GM21390 (cell line): ENCODE data around the gene ABR.
"Not testable (repeated sequence)": the region's sequence is repeated elsewhere in the genome, so short reads cannot be mapped to it uniquely, and the experiment has no call there.

Source experiments
- ATAC-seq: cut with Tn5 transposase; IDR thresholded peaks from one replicate; pipeline ENCODE4 v1.9.1; 2021; ENCODE audit not compliant: unreplicated experiment

Gene ABR

DNA sequence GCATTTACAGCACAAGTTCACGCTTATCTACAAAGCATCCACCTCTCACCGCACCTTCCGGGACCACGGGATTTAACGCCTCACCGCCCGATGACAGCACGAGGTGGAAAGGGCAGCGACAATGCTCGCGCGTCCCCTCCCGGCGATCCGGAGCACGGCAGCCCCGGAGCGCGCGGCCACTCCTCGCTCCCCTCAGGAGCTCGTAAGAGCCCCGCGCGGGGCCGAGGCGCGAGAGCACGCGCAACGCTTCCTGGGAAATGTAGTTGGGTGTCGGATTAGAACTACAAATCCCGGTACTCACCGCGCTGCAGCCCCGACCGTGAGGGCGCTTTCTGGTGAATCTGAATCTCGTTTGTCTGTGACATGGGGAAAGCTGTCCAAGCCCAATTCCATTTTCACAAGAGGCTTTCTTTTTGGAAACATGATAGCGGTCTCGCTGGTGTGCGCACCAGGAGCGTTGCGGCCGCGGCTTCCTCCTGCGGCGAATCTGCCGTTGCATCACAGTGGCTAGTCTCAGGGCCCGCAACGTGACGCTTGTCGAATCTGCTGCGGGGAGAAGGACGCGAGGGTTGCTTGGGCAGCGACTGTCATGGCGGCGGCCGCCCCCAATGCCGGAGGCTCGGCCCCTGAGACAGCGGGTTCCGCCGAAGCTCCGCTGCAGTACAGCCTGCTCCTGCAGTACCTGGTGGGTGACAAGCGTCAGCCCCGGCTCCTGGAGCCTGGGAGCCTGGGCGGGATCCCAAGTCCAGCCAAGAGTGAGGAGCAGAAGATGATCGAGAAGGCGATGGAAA, 183.0 kb downstream of the ABR start, which contains the start of gene TIMM22:
TIMM22 (plus strand) TSS at position 576 of the 791 bp plus-strand sequence; CDS start at position 590, 14 bp downstream.
- ATAC-seq = peak; percentile 95

DNA sequence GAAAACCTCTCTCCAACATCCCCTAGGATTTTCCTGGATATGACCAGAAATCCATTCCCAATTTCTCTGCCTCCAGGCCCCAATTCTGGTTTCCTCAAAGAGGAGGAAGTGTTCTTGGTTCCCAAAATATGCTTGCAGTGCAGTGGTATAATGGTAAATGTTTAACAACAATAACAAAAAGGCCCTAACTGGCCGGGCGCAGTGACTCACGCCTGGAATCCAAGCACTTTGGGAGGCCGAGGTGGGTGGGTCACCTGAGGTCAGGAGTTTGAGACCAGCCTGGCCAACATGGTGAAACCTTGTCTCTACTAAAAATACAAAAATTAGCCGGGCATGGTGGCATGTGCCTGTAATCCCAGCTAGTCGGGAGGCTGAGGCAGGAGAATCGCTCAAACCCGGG, 184.5 kb downstream of the ABR start:
- not testable (repeated sequence) for ATAC-seq

DNA sequence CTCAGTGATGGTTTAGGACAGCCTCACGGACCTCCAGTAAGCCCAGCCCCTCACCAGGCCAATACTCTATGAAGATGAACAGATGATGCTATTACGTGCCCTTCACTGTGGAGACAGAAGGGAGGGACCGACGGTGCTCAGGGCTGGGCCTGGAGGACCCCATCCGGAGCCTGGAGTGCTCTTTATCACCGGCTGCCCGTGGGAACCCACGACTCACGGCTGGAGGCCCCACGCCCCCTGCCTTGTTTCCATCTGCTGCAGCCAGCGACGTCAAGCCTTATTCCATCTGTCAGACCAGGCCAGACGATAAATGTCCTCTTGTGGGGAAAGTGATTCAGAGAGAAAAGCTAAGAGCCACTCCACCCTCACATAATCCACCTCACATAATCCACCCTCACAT, 186.8 kb downstream of the ABR start:
- no peak for ATAC-seq

DNA sequence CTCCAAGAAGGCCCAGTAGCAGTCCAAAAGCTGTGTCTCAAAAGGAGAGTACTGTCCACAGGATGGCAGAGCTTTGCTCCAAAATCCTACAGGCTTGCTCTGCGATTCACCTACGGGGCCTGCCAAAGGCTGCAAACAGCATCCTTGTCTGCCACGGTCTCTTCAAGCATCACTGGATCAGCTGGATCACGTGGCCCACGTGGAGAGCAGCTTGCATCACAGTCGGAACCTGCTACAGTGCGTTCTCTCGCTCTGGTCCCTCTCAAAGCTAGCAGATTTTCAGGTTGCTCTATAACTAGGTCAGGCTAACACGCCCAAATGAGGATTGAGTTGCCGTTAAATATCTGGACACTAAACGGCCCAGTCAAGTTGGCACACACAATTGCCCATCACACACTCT, 191.2 kb downstream of the ABR start:
- ATAC-seq = no peak

DNA sequence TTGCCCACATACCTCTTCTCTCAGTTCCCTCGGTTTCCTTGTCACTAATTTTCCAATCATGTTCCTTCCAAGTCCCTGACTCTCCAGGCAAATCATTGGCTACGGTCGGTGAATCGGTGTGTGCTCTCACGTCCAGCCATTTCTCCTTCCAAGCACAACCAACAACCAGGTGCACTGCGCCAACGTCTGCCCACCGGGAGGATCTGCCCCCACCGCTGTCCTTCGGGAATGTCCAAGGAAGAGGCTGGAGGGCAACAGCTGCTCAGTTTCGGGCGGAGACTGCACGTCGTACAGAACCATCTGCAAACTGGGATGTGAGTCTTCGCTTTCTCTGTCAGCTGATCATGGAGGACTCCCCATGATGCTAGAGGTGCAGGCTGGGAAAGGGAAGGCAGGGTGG, 191.8 kb downstream of the ABR start:
- no peak for ATAC-seq

DNA sequence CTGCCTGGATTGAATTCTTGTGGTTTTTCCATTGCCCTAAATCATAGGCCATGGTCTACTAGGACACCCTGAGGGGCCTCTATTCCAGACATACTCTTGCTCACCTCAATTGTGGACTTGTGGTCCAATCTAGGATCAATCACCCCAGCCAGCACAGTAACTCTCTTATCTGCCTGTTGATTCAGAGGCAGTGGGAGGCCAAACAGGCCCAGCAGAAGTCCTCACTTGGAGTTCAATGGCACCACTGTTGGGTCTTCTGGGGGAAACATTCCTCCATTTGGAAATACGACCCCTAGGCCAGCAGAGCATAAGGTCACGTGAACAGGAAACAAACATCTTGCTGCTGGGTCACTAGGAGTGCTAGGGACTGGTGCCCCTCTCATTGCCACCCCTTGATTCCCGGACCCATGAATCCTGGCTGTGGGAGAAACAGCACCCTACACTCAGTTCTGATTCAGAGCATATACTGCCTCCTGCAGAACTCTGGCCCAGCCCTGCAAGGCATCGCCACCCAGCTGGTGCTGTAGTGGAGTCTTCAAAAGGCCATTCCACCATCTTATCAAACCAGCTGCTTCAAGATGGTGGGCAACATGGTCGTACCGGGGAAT, 193.4 kb downstream of the ABR start:
- no peak for ATAC-seq

DNA sequence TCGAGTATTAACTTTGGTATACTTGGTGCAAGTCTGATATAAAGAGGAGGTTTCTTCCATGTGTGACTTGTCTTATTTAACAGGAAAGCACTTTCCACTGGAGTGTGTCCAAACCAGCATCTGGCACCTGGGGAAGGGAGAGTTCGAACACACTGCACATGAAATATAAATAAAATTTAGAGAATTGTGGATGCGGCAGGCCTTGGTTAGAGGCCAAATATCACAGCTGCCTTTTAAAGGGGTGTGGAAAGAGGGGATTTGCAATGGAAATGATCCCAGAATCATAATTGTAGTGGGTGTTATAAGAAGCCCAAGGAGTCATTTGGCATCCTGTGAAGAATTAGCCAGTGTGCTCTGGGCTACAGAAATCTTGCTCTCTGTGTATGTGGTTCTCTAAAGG, 195.9 kb downstream of the ABR start:
- no peak for ATAC-seq

DNA sequence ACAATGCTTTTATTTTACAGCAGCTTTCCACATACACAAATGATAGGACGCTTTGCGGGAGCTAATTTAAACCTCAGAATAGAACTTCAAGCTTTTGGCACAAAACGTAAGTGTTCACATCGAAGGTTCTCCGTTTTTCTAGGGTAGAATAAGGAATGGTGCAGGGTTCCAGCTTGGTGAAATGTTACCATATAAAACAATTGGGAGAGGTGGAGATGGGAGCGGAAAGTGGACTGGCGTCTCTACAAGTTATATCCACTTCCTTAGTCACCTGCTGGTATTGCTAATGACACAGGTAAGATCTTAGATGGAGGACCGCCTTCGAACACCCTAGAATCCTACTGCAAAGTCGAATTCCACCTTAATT, 198.5 kb downstream of the ABR start:
- no peak for ATAC-seq

DNA sequence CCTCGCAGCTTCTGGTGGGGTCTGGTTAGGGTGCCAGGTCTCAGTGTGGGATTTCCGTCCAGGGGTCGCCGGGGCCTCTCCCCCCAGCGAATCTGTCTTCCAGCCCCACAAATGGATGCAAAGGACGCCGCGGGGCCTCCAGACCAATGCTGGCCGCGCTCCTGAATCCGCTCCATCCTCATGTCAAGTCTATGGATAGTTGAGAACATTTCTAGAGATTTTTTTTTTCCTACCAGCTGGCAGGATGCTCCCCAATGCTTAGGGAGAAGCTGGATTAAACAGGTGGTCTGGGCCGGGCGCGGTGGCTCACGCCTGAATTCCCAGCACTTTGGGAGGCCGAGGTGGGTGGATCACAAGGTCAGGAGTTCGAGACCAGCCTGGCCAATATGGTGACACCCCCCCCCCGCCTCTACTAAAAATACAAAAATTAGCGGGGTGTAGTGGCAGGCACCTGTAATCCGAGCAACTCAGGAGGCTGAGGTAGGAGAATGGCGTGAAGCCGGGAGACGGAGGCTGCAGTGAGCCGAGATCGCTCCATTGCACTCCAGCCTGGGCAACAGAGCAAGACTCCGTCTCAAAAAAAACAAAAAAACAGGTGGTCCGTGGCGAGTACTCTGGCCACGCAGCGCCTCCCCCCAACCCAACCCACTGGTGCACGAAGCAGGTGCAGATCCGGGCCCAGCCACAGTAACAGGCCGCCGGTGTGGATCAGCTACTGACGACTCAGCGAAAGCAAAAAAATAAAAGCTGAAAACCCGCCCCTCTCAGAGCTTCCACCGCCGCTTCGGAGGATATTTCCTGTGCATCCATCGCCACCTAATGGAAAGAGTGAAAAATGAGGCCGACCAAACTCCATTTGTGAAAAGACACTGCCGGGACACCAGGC, 199.1 kb downstream of the ABR start:
- no peak for ATAC-seq

DNA sequence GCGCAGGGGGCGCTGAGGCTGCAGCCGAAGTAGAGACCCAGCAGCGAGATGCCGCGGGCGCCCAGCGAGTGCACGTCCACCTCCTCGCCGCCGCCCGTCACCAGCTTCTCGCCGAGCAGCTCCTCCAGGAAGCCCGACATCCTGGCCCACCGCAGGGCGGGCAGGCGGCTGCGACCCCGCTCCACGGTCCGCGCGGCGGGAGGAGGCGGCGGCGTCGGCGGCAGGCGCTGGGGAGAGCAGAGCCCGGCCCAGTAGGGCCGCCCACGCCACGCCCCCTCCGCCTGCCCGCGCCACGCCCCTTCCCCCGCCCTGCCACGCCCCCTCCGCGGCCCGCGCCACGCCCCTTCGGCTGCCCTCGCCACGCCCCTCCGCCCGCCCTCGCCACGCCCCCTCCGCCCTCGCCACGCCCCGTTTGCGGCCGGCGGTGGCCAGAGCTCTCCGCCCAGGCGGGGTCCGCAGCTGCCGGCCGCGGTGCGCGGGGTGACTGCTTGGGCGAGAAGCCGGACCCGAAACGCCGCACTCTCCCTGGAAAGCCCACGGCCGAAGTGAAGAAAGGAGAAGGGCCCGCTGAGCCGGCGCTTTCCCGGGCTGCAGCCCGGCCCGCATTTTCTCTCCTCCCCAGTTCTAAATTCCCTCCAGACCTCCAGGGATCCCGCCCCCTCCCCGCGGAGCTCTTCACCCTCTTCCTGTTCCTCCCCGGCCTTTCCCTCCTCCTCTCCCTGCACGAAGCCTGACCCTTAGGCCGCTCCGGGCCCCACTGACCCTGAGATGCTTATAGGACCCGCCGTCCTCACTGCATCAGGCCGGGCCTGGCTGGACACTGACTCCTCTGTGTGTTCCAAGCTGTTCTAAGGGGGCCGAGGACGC, 200.0 kb downstream of the ABR start, which contains the start of gene NXN:
NXN (minus strand) TSS at position 238 of the 867 bp plus-strand sequence.
- ATAC-seq = no peak

DNA sequence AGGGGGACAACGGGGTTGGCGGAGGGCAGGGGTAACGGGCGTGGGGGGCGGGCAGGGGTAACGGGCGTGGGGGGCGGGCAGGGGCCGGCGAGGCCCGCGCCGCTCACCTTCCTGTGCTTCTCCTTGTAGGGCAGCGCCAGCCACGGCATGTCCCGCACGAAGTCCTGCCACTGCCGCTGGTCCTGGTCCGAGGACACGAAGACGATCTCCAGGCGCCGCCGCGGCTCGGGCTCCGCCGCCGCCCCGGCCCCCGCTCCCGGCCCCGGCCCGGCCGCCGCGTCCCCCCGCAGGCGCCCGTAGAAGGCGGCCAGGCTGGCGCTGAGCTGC, 200.6 kb downstream of the ABR start:
- ATAC-seq = no peak

DNA sequence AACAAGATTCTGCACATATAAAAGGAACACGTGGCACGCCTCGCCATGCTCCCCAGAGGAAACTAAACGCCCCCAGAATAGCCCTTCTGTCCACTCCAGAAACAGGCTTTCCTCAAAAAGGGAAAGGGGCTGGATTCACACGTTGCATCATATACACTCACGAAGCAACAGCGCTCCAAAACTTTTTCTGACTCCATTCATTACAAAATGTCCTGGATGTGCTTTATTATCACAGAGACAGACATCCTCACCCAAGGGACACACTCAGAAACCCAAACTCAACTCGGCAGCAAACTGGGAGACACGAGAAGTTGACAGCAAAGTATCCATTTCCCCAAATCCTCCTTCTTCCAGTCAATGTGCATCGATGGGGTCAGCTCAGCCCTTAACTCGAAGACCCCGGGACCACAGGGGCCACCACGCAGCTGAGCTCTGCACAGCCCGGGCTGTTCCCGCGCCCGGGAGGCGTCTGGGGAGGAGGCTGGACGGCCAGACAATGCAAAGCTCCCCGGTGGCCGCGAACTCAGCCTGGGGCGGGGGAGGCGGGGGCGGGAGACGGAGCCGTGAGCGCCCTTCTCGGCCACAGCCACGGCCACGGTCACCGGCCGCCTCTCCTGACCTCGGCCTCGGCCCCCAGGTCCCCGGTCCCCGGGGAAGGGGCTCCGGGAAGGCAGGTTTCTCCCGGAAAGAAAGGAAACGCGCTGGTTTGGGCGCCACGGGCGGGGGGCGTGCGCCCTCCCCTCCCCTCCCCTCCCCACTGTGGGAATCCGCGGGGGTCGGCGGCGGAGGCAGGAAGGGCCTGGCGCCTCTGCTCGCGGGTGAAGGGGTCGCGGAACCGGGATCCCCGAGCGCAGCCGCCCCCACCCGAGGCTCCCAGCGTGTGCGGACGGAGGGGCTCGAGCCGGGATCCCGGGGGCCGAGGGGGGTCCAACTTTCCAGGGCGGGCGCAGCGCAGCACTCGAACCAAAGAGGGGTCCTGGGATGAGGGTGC, 201.4 kb downstream of the ABR start:
- no peak for ATAC-seq

DNA sequence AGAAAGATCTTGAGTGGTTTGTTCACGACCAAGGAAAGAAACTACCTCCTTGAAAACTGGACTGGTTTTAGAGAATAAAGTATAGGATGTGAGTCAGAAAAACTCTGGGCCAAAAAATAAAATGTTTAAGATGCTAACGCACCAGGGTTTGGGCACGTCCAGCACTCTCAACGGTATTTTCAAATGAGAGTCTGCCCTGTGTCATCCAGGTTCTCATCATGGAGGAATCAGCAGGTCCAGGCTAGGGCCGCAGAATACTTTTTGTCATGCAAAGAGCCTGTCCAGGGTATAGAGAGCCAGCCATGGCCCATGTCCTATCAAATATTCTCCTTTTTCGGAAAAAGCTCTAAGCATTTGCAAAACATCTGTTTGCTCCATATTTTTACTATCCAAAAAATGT, 202.6 kb downstream of the ABR start:
- ATAC-seq = no peak

DNA sequence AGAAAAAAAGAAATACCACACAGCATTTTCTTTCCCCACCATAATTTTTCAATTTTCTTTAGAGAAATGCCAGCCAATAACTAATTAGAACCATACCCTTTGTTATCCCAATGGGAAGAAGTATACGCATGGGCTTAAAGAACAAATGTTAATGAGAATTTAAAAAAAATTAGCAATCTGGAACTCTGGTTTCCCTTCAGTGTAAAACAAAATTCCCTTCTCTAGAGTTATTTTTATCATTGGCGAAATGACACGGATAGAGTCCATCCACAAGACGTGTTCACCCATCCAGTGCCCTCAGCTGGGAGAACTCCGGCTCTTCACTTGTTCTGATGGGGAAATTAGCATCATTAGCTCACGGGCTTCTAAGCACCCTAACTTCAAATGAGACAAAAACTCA, 203.5 kb downstream of the ABR start:
- ATAC-seq = no peak

DNA sequence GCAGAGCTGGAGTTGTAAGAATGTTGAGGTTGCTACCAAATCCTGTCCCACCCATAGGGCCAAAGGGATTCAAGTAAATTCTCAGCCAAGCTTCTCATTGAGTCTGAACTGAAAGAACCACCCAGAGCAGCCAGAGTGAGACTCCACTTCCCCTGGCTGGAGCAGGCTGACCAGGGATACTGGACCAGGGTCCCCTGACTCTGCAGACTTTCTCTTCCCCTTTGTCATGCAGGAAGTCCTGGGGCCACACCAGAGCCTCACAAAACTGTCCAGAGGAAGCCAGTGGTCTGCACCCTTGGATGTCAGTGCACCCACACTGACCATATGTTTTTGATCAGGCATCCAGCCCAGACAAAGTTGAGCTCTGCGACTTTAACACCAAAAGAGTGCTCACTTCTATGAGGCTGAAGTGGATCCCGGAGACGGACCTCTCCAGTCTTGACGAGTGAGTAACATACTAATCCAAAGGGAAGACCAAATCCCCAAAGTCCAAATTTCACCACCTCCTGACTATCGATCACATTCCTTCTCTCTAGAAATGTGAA, 204.3 kb downstream of the ABR start:
- no peak for ATAC-seq

DNA sequence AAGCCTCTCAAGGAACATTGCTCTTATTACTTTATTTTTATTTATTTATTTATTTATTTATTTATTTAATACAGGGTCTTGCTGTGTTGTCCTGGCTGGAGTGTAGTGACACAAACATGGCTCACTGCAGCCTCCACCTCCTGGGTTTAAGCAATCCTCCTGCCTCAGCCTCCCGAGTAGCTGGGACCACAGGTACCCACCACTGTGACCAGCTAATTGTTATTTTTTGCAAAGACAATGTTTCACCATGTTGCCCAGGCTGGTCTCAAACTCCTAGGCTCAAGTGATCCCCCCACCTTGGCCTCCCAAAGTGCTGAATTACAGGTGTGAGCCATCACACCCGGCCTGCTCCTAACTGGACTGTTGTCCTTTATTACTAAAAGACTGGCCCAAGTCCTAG, 205.0 kb downstream of the ABR start:
- not testable (repeated sequence) for ATAC-seq

DNA sequence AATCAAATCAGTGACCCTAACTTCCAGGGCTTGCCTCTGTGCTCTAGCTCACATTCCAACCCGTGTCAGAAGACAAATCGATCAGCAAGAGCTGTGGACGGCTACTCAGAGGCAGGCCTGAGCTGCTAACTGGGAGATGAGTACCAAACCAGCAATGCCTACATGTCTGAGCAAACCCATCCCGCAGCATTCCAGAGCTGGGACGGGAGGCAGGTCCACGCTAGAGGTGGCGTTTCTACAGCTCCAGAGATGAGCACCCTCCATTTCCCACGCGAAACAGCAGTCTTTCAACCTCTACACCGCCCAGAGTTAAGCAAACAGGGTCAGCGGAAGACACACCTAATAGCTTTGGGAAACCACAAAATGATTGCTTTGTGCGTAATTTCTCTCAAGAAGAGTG, 206.7 kb downstream of the ABR start:
- no peak for ATAC-seq

DNA sequence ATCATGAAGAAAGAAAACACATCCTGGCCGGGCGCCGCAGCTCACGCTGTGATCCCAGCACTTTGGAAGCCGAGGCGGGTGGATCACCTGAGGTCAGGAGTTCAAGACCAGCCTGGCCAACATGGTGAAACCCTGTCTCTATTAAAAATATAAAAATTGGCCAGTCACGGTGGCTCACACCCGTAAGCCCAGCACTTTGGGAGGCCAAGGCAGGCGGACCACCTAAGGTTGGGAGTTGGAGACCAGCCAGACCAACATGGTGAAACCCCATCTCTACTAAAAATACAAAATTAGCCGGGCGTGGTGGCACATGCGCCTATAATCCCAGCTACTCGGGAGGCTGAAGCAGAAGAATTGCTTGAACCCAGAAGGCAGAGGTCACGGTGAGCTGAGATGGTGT, 207.9 kb downstream of the ABR start:
- not testable (repeated sequence) for ATAC-seq

DNA sequence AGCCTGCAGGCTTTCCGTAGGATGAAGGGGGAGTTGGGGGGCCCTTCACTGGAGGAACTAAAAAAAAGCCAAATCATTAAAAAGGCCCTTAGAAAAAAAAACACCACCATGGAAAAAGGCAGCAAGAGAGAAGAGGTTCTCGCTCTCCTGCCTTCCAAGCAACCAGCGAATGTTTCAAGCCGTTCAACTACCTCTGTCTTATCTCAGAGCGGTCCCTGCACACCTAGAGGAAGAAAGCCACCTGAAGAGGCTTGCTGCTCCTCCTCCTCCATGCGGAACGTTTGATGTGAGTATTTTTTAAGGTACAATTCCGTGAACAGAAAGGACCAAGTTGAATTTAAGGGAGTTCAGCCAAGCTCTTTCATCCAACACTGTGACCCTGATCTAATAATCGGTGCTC, 209.4 kb downstream of the ABR start:
- ATAC-seq = no peak
